Kidney (tissue), 14 donors: ENCODE results near the gene LEFTY2. TPM values are rescaled to one million over a fixed set of nuclear protein-coding genes. Genes with fewer than 3 reads are reported as not detected.
A peak's percentile ranks its signal among the peaks of the same experiment; 100 is the strongest.

ENCODE experiments used
- DNase-seq, 5 donors: peaks; one replicate each; pipeline ENCODE4 v3.0.0-alpha.2; 2013 to 2020
- FAIRE-seq: peaks from 2 replicates; lab custom pipeline; 2012; peaks lifted over from hg19 to GRCh38; lab: Jason Lieb, UNC
- H3K27ac ChIP-seq, 2 donors: one replicate each; pipeline ENCODE4 v1.7.0; 2013; ENCODE audit warnings: low read depth in 2 of 2, low read length in 2 of 2, inconsistent platforms in 1 of 2
- H3K27me3 ChIP-seq: one replicate; pipeline ENCODE4 v1.7.1; 2013; ENCODE audit warnings: low read length, inconsistent platforms; ENCODE audit not compliant: control insufficient read depth, insufficient read depth
- H3K36me3 ChIP-seq, 3 donors: one replicate each; pipeline versions ENCODE4 v1.7.0 to v1.7.1; 2013; ENCODE audit warnings: low read length in 3 of 3, control low read depth in 1 of 3, inconsistent platforms in 1 of 3; ENCODE audit not compliant: insufficient read depth in 3 of 3, control insufficient read depth in 2 of 3
- H3K4me1 ChIP-seq, 3 donors: one replicate each; pipeline versions ENCODE4 v1.7.0 to v1.7.1; 2013; ENCODE audit warnings: low read length in 3 of 3, inconsistent platforms in 1 of 3, low read depth in 1 of 3; ENCODE audit not compliant: control insufficient read depth in 2 of 3, insufficient read depth in 2 of 3
- H3K4me3 ChIP-seq, 3 donors: one replicate each; pipeline versions ENCODE4 v1.7.0 to v1.8.1; 2013; ENCODE audit warnings: low read length in 3 of 3, control low read depth in 1 of 3, inconsistent platforms in 1 of 3
- H3K9ac ChIP-seq, 3 donors: one replicate each; pipeline versions ENCODE4 v1.7.0 to v1.7.1; 2013; ENCODE audit warnings: low read length in 3 of 3, control low read depth in 1 of 3, inconsistent platforms in 1 of 3
- H3K9me3 ChIP-seq, 3 donors: one replicate each; pipeline versions ENCODE4 v1.7.0 to v1.7.1; 2013; ENCODE audit warnings: low read length in 3 of 3, control low read depth in 1 of 3, inconsistent platforms in 1 of 3; ENCODE audit not compliant: control insufficient read depth in 2 of 3, insufficient read depth in 1 of 3
- intact Hi-C: fragments of 100-400 bp; cut with DNase I; formaldehyde crosslinking; loops from one replicate; pipeline ENCODE4 v1.11.1; 2022
- polyA plus RNA-seq: library from polyadenylated mRNA; stranded (reverse); fragments of 350-450 nt; fragmentation: Illumina TruSeq; extraction: RNeasy Lipid Tissue Mini Kit (QIAGEN cat#74804); gene quantifications from one replicate; pipeline ENCODE4 v1.2.3, GENCODE V29; 2014; ENCODE audit warnings: low read depth, low replicate concordance; ENCODE audit not compliant: insufficient read depth
- total RNA-seq: library from RNA; stranded (reverse); fragmentation: NEBNext Ultra II Directional; extraction: Animal tissue kit (Norgen Biotek cat#: 25700); gene quantifications from one replicate; pipeline ENCODE4 v1.2.1, GENCODE V29; 2021
- TF ChIP-seq, protein P1 (sequence below): IDR thresholded peaks from 3 replicates; pipeline ENCODE4 v1.5.1; 2012; ENCODE audit warnings: mild to moderate bottlenecking, moderate library complexity, borderline replicate concordance; ENCODE audit not compliant: insufficient read depth; ENCODE audit errors: extremely low read depth
- donor health status: control.
- donor health status: control.
- donor health status: control.
- donor health status: control.
- donor health status: control.
- donor health status: DM: yes; HTN: yes; CAD: no.
- donor health status: Normal renal cell carcinoma (clear cell type).

Gene LEFTY2
- total and polyA plus RNA-seq, 2 donors from 2014 or later = 0.13 to 0.28 TPM

- H3K36me3 ChIP-seq = no peaks in the 10 kb centered on the region
- DNase-seq = peak in 1 of 5 donors; percentile 33
- TF ChIP-seq, protein P1, sequence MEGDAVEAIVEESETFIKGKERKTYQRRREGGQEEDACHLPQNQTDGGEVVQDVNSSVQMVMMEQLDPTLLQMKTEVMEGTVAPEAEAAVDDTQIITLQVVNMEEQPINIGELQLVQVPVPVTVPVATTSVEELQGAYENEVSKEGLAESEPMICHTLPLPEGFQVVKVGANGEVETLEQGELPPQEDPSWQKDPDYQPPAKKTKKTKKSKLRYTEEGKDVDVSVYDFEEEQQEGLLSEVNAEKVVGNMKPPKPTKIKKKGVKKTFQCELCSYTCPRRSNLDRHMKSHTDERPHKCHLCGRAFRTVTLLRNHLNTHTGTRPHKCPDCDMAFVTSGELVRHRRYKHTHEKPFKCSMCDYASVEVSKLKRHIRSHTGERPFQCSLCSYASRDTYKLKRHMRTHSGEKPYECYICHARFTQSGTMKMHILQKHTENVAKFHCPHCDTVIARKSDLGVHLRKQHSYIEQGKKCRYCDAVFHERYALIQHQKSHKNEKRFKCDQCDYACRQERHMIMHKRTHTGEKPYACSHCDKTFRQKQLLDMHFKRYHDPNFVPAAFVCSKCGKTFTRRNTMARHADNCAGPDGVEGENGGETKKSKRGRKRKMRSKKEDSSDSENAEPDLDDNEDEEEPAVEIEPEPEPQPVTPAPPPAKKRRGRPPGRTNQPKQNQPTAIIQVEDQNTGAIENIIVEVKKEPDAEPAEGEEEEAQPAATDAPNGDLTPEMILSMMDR = no peak
- no peak overlapping the region for H3K4me3 ChIP-seq
- H3K4me1 ChIP-seq = peaks cover 0 to 2% (median 0%) of the 10 kb centered on the region in 3 donors
- FAIRE-seq = no peak
- no peak overlapping the region for H3K9ac ChIP-seq
- no peaks in the 10 kb centered on the region for H3K27me3 ChIP-seq
- no peaks in the 10 kb centered on the region for H3K9me3 ChIP-seq
- intact Hi-C loops = no loop called here
- no peak overlapping the region for H3K27ac ChIP-seq
Observed at GRCh38 chr1:225928186-225929175, 12.5 kb downstream of the LEFTY2 start.

GRCh38 chr1:225926551-225927113 lies 14.4 kb downstream of the LEFTY2 start:
- TF ChIP-seq, protein P1 = no peak
- FAIRE-seq = no peak

GRCh38 chr1:225923692-225924555 lies 17.1 kb downstream of the LEFTY2 start, which contains the start of gene PYCR2:
Gene PYCR2, minus strand, starts transcription at chr1:225924250. Its CDS starts 140 bp downstream, at chr1:225924110.
- no peaks in the 10 kb centered on the region for H3K27me3 ChIP-seq
- H3K27ac ChIP-seq = peak within 1 kb of the TSS; percentile 88 to 90
- TF ChIP-seq, protein P1 = no peak
- H3K4me3 ChIP-seq = peak within 1 kb of the TSS; percentile 80 to 97 (median 90)
- intact Hi-C loops = no loop called here
- FAIRE-seq = no peak
- peak; percentile 96 to 98 (median 97) for DNase-seq
- no peaks in the 10 kb centered on the region for H3K9me3 ChIP-seq
- H3K9ac ChIP-seq = peak within 1 kb of the TSS; percentile 62 to 96 (median 88)
- H3K4me1 ChIP-seq = peaks cover 0 to 18% (median 6%) of the 10 kb centered on the region in 3 donors
- peaks cover 2 to 7% (median 3%) of the 10 kb centered on the region in 3 donors for H3K36me3 ChIP-seq

More at GRCh38 chr1:225926551-225927113, 14.4 kb downstream of the LEFTY2 start:
- DNase-seq = no peak
- H3K4me1 ChIP-seq = peaks cover 0 to 13% (median 6%) of the 10 kb centered on the region in 3 donors
- no peak overlapping the region for H3K4me3 ChIP-seq
- no peak overlapping the region for H3K9ac ChIP-seq
- no peaks in the 10 kb centered on the region for H3K9me3 ChIP-seq
- no peak overlapping the region for H3K27ac ChIP-seq
- H3K27me3 ChIP-seq = no peaks in the 10 kb centered on the region
- intact Hi-C loops = no loop called here
- peaks cover 0 to 3% (median 0%) of the 10 kb centered on the region in 3 donors for H3K36me3 ChIP-seq
